ENCODE results near the gene INMT.

The INMT gene

GRCh38 chr7:30800785-30801252 is 48.9 kb downstream of the INMT start:
- DNase-seq (ENCODE audit: low read depth), result peak; percentile 88
- TF ChIP-seq CTCF (conservative IDR thresholded peaks at IDR 0.05; ENCODE audit: low read depth, low read length), result peak; percentile 87
- no peak overlapping the region for H3K4me3 ChIP-seq (ENCODE audit: low read depth, low read length)

- no peak for TF ChIP-seq CTCF (conservative IDR thresholded peaks at IDR 0.05; ENCODE audit: low read depth, low read length)
- no peak overlapping the region for H3K4me3 ChIP-seq (ENCODE audit: low read depth, low read length)
- no peak for DNase-seq (ENCODE audit: low read depth)
Observed at GRCh38 chr7:30802812-30803211, 50.9 kb downstream of the INMT start.

GRCh38 chr7:30804078-30804661 is 52.2 kb downstream of the INMT start:
- peak; percentile 81 for DNase-seq (ENCODE audit: low read depth)
- TF ChIP-seq CTCF (conservative IDR thresholded peaks at IDR 0.05; ENCODE audit: low read depth, low read length), result no peak
- no peak overlapping the region for H3K4me3 ChIP-seq (ENCODE audit: low read depth, low read length)

GRCh38 chr7:30805081-30805691 is 53.3 kb downstream of the INMT start:
- TF ChIP-seq CTCF (conservative IDR thresholded peaks at IDR 0.05; ENCODE audit: low read depth, low read length), result no peak
- no peak for DNase-seq (ENCODE audit: low read depth)

GRCh38 chr7:30805931-30806330 is 54.0 kb downstream of the INMT start:
- no peak for TF ChIP-seq CTCF (conservative IDR thresholded peaks at IDR 0.05; ENCODE audit: low read depth, low read length)
- H3K4me3 ChIP-seq (ENCODE audit: low read depth, low read length), result no peak overlapping the region
- DNase-seq (ENCODE audit: low read depth), result no peak

More at GRCh38 chr7:30805081-30805691, 53.3 kb downstream of the INMT start:
- no peak overlapping the region for H3K4me3 ChIP-seq (ENCODE audit: low read depth, low read length)

Data from choroid plexus epithelial cell (primary cell).